OCI-LY1 (cell line): ENCODE results near the gene PYDC1.

Experiments
- H2AFZ ChIP-seq: fragments of 200-600 bp; sonication (generic), shearing (Covaris generic); 2 replicates; pipeline ENCODE4 v1.6.0; 2014; ENCODE audit warnings: antibody characterized with exemption, mild to moderate bottlenecking, low read length
- H3F3A ChIP-seq: fragments of 200-600 bp; sonication (generic), shearing (Covaris generic); 2 replicates; pipeline ENCODE4 v1.6.0; 2014; ENCODE audit warnings: mild to moderate bottlenecking, antibody characterized with exemption, low read length, moderate library complexity; ENCODE audit not compliant: insufficient read depth
- H3K27ac ChIP-seq: fragments of 200-600 bp; sonication (generic); 2 replicates; pipeline ENCODE4 v1.5.1; 2014; ENCODE audit warnings: low read length, mixed run types, mild to moderate bottlenecking, low read depth; ENCODE audit not compliant: poor library complexity, severe bottlenecking
- H3K27me3 ChIP-seq: fragments of 200-600 bp; sonication (generic); 2 replicates; pipeline ENCODE4 v1.6.0; 2014; ENCODE audit warnings: antibody characterized with exemption, mild to moderate bottlenecking, low read length, moderate library complexity; ENCODE audit not compliant: insufficient read depth
- H3K36me3 ChIP-seq: fragments of 200-600 bp; sonication (generic); 2 replicates; pipeline ENCODE4 v1.6.1; 2014; ENCODE audit warnings: mild to moderate bottlenecking, antibody characterized with exemption, low read length, moderate library complexity, mixed read lengths; ENCODE audit not compliant: insufficient read depth
- H3K4me1 ChIP-seq: fragments of 200-600 bp; sonication (generic); 2 replicates; pipeline ENCODE4 v1.5.1; 2014; ENCODE audit warnings: mild to moderate bottlenecking, low read length, moderate library complexity; ENCODE audit not compliant: insufficient read depth, severe bottlenecking
- H3K4me2 ChIP-seq: fragments of 200-600 bp; sonication (generic), shearing (Covaris generic); 2 replicates; pipeline ENCODE4 v1.6.1; 2014; ENCODE audit warnings: low read length
- H3K4me3 ChIP-seq: fragments of 200-600 bp; sonication (generic); 2 replicates; pipeline ENCODE4 v1.5.1; 2014; ENCODE audit warnings: low read length, low read depth, mild to moderate bottlenecking, mixed read lengths; ENCODE audit not compliant: poor library complexity, severe bottlenecking
- H3K79me2 ChIP-seq: fragments of 200-600 bp; shearing (Covaris generic); 2 replicates; pipeline ENCODE4 v1.6.1; 2016; ENCODE audit warnings: mixed run types, low read length, mixed read lengths; ENCODE audit not compliant: insufficient read depth
- H3K9ac ChIP-seq: fragments of 200-600 bp; sonication (generic), shearing (Covaris generic); 2 replicates; pipeline ENCODE4 v1.6.1; 2014; ENCODE audit warnings: mild to moderate bottlenecking, low read length, mixed read lengths
- H3K9me2 ChIP-seq: fragments of 200-600 bp; sonication (generic), shearing (Covaris generic); 2 replicates; pipeline ENCODE4 v1.6.1; 2014; ENCODE audit warnings: low read depth, mild to moderate bottlenecking, low read length, mixed read lengths
- H3K9me3 ChIP-seq: fragments of 200-600 bp; shearing (Covaris generic); 2 replicates; pipeline ENCODE4 v1.6.1; 2014; ENCODE audit warnings: low read length, mixed read lengths
- H4K20me1 ChIP-seq: fragments of 200-600 bp; sonication (generic), shearing (Covaris generic); 2 replicates; pipeline ENCODE4 v1.6.0; 2016; ENCODE audit warnings: mild to moderate bottlenecking, low read length; ENCODE audit not compliant: insufficient read depth
- EZH2 ChIP-seq: fragments of 200-600 bp; sonication (generic), shearing (Covaris generic); IDR thresholded peaks from 2 replicates; pipeline ENCODE4 v1.8.0; 2017; ENCODE audit warnings: borderline replicate concordance, mixed run types, mild to moderate bottlenecking, antibody characterized with exemption, low read length, moderate library complexity, mixed read lengths
- TF ChIP-seq, protein P1 (sequence below): fragments of 200-600 bp; sonication (generic), shearing (Covaris generic); IDR thresholded peaks from 2 replicates; pipeline ENCODE4 v1.5.1; 2017; ENCODE audit warnings: mild to moderate bottlenecking, antibody characterized with exemption, low read length, moderate library complexity, mixed read lengths

The PYDC1 gene

DNA sequence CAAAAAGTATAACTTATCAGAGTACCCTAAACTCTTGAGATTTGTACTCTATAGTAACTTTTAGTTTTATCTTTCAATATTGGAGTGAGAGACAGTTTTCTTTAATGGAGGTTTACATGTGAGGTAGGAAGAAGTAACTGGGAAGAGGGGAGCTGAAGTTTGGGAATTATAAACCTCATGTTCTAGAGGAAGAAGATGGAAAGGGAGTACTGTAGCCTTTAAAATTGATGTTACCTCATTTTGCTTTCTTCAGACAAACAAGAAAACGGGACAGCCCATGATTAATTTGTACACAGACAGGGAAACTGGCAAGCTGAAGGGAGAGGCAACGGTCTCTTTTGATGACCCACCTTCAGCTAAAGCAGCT lies 27.5 kb downstream of the PYDC1 start:
- TF ChIP-seq EZH2 = no peak
- TF ChIP-seq, protein P1, sequence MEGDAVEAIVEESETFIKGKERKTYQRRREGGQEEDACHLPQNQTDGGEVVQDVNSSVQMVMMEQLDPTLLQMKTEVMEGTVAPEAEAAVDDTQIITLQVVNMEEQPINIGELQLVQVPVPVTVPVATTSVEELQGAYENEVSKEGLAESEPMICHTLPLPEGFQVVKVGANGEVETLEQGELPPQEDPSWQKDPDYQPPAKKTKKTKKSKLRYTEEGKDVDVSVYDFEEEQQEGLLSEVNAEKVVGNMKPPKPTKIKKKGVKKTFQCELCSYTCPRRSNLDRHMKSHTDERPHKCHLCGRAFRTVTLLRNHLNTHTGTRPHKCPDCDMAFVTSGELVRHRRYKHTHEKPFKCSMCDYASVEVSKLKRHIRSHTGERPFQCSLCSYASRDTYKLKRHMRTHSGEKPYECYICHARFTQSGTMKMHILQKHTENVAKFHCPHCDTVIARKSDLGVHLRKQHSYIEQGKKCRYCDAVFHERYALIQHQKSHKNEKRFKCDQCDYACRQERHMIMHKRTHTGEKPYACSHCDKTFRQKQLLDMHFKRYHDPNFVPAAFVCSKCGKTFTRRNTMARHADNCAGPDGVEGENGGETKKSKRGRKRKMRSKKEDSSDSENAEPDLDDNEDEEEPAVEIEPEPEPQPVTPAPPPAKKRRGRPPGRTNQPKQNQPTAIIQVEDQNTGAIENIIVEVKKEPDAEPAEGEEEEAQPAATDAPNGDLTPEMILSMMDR = no peak
- no peak overlapping the region for H2AFZ ChIP-seq
- 0 out of 2 replicates have a peak, but pooled peaks cover 2% of the 10 kb centered on the region for H4K20me1 ChIP-seq
- H3K27ac ChIP-seq = no peak overlapping the region
- peaks cover 9% of the 10 kb centered on the region; the same call in 1 of the 2 replicates for H3K79me2 ChIP-seq
- H3K9ac ChIP-seq = no peak overlapping the region
- no peaks in the 10 kb centered on the region for H3K4me1 ChIP-seq
- H3K36me3 ChIP-seq = peaks cover 100% of the 10 kb centered on the region
- H3K27me3 ChIP-seq = no peaks in the 10 kb centered on the region
- no peak overlapping the region for H3K4me2 ChIP-seq
- peaks cover 7% of the 10 kb centered on the region for H3F3A ChIP-seq
- H3K9me2 ChIP-seq = no peaks in the 10 kb centered on the region
- H3K9me3 ChIP-seq = no peaks in the 10 kb centered on the region
- H3K4me3 ChIP-seq = no peak overlapping the region

DNA sequence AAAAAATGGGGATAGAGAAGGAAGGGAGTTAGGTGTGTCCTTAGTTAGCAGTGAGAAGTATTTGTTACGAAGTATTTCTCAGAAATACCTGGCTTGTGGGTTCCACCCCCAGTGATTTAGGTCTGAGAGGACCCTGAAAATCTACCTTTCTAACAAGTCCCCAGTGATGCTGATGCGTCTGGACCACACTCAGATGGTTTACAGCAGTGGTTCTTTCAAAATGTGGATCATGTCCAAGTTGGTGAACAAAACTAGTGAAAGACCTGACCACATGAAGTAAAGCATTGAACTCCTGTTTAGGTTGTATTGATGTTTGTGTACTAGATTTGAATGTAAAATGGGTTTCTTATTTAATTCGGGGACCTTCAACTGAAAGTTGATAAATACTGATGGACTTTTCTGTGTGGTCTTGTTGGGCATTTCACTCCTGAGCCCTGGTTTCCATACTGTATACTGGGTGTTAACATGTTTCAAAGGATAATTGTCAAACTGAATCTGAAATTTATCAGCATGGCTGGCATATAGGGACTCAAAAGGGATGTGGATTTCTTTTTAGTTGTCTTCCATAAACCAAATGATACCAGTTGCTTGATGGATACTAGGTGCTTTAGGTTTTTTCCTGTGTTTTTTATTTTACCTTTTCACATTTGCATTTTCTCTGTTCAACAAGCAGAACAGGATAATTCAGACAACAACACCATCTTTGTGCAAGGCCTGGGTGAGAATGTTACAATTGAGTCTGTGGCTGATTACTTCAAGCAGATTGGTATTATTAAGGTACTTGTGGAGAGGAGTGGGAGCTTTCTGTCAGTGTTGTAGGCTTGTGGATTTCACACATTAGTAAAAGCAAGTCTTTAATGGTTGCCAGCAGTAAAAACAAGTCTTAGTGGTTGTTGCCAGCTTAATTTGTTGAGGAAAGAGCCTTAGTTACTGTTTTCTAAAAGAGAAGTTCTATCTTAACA lies 28.2 kb downstream of the PYDC1 start:
- 0 out of 2 replicates have a peak, but pooled peaks cover 2% of the 10 kb centered on the region for H4K20me1 ChIP-seq
- TF ChIP-seq EZH2 = no peak
- TF ChIP-seq, protein P1 = no peak
- no peaks in the 10 kb centered on the region for H3K4me1 ChIP-seq
- no peak overlapping the region for H3K4me2 ChIP-seq
- H3F3A ChIP-seq = peaks cover 4% of the 10 kb centered on the region; the same call in 1 of the 2 replicates
- H3K79me2 ChIP-seq = peaks cover 11% of the 10 kb centered on the region
- H2AFZ ChIP-seq = no peak overlapping the region
- no peaks in the 10 kb centered on the region for H3K9me2 ChIP-seq
- no peak overlapping the region for H3K4me3 ChIP-seq
- no peak overlapping the region for H3K9ac ChIP-seq
- no peaks in the 10 kb centered on the region for H3K27me3 ChIP-seq
- H3K9me3 ChIP-seq = no peaks in the 10 kb centered on the region
- H3K36me3 ChIP-seq = peaks cover 100% of the 10 kb centered on the region
- H3K27ac ChIP-seq = no peak overlapping the region

DNA sequence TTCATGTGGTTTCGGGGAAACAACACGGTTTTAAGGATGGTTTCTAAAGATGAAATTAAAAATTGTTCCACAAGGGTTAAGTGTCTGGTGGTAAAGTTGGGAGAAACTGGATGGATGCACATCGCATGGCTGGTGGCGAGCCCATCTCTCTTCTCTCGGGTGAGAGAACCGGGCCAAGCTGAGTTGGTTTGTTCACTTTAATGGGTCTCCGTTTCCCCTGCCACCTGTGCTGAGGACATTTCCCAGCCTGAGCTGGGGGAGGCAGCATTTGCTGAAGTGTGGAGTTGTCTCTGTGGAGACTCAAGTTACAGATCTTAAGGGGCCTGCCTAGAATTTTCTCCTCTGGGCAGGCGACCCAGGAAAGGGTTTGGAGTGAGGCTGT lies 29.1 kb downstream of the PYDC1 start:
- H3F3A ChIP-seq = peaks cover 4% of the 10 kb centered on the region; the same call in 1 of the 2 replicates
- H3K4me1 ChIP-seq = no peaks in the 10 kb centered on the region
- H3K9ac ChIP-seq = no peak overlapping the region

More for the DNA sequence above, 29.1 kb downstream of the PYDC1 start:
- Histone ChIP-seq H2AFZ (no peak overlapping the region), H3K9me2 (no peaks in the 10 kb centered on the region), H3K36me3 (peaks cover 100% of the 10 kb centered on the region), H3K27me3 (no peaks in the 10 kb centered on the region), H3K79me2 (peaks cover 20% of the 10 kb centered on the region), H3K4me3 (no peak overlapping the region), H4K20me1 (peaks cover 7% of the 10 kb centered on the region; the same call in 1 of the 2 replicates), H3K27ac (no peak overlapping the region), H3K9me3 (no peaks in the 10 kb centered on the region), H3K4me2 (no peak overlapping the region)
- TF ChIP-seq EZH2 = no peak
- TF ChIP-seq, protein P1 = no peak
